DLD1 (cell line): Measurements from ENCODE around the gene ZNF425.
"Not testable (repeated sequence)": the region's sequence is repeated elsewhere in the genome, so short reads cannot be mapped to it uniquely, and the experiment has no call there.

Experiments used
- in situ Hi-C: cut with HindIII; loops from 2 replicates; pipeline ENCODE4 v1.10.0; 2017; ENCODE audit warnings: low sequenced_read_pairs

ZNF425 gene

DNA sequence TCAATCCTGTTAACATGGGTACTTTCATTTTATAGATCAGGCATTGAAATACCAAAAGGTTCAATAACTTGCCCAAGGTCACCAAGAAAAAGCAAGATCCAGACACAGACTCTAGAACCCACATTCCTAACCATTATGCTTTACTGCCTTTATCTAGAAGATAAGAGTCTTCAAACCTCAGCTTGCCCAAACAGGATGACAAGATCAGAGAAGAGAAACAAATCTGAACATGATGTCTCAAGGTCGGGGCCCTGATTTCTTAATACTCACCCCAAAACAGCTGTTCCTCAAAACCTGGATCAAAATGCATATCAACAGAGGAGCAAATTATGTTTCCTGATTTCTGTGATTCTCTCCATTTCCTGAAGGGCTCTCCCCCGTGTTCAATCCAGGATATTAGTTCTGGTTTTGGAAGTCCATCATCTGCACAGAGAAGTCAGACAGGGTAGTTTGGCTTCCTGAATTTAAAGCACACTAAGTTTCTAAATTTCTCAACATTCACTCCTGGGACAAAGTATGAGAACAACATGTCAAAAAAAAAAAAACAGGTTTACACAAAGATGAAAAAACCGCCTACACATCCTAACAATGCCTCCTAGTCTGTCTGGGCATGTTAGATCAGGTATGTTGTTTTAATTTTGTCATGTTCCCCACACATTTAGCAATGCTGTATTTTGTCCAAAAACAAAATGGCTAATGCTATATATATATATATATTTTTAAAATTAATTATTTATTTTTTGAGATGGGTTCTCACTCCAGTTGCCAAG, 51.8 kb downstream of the ZNF425 start:
- in situ Hi-C loops: no loop called here

DNA sequence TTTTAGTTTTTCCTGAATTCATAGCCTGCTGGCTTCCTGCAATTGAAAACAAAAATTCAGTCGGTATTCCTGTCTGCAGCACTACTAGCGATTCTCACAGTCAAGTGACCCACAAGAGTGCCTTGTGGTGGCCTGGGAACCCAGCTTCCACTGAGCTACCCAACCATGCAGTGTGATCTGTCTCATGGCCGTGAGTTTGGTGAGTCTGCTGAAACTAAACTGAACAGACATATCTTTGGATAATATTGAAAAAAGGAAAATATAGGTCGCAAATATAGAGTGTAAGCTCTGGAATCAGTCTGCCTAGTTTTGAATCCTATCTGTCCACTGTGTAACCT, 53.7 kb downstream of the ZNF425 start:
- in situ Hi-C loops: no loop called here

DNA sequence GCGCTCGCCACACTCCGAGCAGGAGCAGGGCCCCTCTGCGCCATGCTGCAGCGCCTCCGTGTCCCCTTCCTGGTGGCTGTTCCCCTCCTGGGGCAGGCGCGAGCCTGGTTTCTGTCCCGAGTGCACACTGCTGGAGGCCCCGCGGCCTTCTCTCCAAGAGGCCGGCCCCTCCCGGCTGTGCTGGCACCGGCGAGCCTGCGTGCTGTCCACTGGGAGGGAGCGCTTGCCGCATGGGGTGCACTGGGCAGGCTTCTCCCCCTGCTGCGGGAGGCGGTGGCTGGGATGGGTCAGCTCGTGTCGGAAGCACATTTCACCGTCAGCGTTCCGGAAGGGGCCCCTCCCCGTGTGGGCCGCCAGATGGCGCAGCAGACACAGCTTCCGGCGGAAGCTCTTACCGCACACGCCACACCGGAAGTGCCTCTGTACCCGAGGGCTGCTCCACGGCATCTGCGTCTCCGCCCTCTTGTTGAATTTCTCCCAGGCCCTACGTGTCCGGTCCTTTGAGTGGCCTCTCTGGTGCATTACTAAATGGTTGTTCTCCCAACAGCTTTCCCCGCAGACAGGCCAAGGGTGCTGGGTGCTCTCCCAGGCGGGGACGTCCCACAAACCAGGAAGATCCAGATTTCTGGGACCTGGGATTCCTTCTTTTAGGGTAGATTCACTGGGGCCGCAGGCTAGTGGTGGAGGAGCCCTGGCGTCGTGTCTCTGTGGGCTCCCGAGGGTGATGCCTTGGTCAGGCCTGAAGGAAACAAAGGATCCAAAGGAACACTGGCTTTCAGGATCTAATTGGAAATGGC, 54.3 kb downstream of the ZNF425 start:
- in situ Hi-C loops: no loop called here

DNA sequence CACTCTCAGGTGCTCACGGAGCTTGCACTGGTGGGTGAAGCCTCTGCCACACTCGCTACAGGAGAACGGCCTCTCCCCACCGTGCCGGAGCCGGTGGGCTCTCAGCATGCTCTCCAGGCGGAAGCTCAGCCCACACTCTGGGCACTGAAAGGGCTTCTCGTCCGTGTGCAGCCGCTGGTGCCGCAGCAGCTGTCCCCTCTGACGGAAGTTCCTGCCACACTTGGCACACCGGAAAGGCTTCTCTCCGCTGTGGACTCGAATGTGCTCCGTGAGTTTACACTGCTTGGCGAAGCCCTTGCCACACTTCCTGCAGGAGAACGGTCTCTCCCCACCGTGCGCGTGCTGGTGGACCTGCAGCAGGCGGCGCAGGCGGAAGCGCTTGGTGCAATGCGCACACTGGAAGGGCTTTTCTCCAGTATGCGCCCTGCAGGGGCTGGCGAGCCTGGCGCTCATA, 54.9 kb downstream of the ZNF425 start:
- in situ Hi-C loops: no loop called here

DNA sequence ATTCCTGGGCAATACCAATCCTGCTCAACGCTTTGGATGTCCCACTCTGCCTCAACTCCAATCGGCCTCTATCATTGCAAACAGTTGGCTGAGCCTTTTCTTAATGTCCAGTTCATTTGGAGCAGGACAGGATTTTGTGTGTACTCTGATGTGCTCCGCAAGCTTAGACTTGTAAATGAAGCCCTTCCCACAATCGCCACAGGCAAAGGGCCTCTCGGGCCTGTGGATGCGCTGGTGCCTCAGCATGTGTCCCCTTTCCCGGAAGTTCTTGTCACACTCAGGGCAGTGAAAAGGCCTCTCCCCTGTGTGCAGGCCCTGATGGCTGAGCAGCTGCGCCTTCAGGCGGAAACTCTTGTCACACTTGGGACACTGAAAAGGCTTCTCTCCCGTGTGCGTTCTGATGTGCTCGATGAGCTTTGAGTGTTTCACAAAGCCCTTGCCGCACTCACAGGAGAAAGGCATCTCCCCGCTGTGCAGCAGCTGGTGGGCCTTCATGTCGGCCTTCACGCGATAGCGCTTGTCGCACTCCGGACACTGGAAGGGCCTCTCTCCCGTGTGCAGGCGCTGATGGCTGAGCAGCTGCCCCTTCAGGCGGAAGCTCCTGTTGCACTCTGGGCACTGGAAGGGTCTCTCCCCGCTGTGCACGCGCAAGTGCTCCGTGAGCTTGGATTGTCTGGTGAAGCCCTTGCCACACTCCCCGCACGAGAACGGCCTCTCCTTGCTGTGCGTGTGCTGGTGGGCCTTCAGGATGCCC, 55.6 kb downstream of the ZNF425 start:
- in situ Hi-C loops: no loop called here

DNA sequence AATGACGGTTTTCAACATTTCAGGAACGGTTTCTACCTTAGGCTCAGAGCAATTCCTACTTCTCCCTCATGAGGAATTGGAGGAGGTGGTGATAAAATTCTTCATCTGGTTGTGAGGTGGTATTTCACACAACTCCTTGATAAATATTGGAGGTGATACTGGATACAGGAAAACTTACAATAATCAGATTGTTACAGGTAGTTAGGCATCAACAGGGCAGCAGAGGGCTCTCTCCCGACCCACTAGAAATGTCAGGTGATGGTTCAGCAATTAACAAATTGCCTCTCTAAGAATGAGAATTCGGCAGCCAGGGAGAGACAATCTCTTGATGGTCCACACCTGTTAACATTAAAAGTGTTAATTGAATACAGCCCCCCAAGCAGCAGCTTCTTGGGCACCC, 58.3 kb downstream of the ZNF425 start:
- in situ Hi-C loops: no loop called here

DNA sequence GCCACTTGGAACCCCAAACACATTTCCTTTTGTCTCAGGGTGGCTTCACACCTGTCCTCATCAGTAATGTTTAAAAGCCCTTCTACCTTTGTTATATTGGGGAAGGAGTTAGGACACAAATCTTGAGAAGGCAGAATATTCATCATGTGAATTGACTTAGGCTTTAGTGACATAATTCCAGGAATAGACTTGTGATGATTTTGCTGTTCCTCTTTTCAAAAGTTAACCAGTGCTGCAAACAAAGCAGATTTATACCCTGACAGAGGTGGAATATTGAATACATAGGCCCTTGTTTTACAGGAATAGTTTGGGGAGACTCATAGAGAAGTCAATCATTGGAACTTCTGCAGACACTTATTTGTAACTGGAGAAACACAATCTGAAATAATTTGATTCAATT, 62.6 kb downstream of the ZNF425 start:
- in situ Hi-C loops: no loop called here

DNA sequence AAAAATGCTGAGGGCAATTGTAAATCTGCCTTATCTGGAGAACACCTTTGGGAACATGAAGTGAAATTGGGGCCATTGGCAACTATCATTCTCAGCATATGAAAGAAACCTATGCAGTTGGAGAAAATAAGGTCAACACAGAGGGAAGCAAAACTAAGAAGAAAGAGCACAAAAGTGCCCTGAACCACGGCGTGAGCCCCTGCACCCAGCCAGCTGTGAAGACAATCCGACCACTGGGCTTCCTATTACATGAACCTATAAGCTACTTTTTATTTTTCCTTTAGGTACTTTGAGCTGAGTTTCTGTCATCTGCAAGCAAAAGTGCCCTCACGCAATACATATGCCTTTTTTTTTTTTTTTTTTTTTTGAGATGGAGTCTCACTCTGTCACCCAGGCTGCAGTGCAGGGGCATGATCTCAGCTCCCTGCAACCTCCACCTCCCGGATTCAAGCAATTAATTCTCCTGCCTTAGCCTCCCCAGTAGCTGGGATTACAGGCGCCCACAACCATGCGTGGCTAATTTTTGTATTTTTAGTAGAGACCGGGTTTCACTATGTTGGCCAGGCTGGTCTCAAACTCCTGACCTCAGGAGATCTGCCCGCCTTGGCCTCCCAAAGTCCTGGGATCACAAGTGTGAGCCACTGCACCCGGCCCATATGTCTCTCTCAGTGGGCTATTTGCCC, 63.8 kb downstream of the ZNF425 start:
- in situ Hi-C loops: not testable (repeated sequence)

DNA sequence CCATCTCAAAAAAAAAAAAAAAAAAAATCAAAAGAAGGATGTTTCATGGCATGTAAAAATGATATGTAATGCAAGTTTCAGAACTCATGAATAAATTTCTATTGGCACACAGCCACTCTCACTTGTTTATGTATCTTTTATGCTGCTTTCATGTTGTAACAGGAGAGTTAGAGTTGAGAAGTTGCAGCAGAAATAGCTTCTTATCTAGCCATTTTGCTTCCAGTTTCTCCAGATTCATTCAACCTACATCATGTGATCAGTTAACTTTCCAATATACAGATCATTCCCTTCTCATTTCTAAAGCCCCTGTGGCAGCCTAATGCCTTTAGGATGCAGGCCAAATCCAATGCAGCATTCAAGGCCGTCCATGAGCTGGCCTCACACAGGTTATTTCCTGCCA, 66.0 kb downstream of the ZNF425 start:
- in situ Hi-C loops: no loop called here

DNA sequence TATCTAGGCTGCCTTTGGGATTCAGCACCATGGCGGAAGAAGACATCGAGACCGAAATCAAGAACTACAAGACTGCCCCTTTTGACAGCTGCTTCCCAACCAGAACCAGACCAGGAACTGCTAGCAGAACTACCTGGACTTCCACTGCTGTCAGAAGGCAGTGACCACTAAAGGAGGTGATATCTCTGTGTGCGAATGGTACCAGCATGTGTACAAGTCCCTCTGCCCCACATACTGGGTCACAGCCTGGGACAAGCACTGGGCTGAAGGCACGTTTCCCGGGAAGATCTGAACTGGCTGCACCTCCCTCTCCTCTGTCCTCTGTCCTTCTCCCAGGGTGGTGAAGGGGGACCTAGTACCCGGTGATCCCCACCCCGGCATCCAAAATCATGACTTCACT, 72.2 kb downstream of the ZNF425 start:
- in situ Hi-C loops: no loop called here

DNA sequence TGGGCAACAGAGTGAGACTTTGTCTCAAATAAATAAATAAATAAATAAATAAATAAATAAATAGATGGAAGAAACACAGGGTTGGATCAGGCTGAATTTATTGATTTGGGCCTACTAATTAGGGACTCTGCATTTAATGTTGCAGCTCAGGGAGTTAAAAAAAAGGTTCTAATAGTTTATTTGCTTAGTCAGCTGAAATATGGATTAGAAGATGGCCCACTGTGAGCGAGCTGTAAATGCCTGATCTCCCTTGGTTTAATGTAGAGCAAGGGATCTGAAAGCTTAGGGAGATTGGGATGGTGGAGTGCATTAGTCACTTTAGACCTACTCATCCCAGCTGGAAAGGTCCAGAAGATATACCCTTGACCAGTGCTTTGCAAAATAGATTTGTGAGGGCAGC, 72.7 kb downstream of the ZNF425 start:
- in situ Hi-C loops: no loop called here
